ENCODE data around the gene EPHA7. TPM values are rescaled to one million over a fixed set of nuclear protein-coding genes. Genes with fewer than 3 reads are reported as not detected.

Gene EPHA7
- total and polyA plus RNA-seq, 2 donors (not counting 3 experiments of a cell fraction or from before 2014, with no cell fraction given) = not detected

- TF ChIP-seq CTCF (IDR thresholded peaks at IDR 0.05; ENCODE audit: extremely low read depth in 1 of 2, insufficient read depth in 1 of 2, low read depth in 1 of 2, low read length in 2 of 2) (no peak), JUN (IDR thresholded peaks at IDR 0.05; ENCODE audit: borderline replicate concordance, insufficient read depth, insufficient read length, low read depth) (no peak), FOS (IDR thresholded peaks at IDR 0.05; ENCODE audit: borderline replicate concordance, insufficient read depth, low read length) (no peak), GATA2 (IDR thresholded peaks at IDR 0.05; ENCODE audit: insufficient read depth, insufficient read length, low read depth, low read length) (no peak), POLR2AphosphoS5 (IDR thresholded peaks at IDR 0.05; ENCODE audit: insufficient read depth, low read depth, low read length) (no peak), EZH2 (IDR thresholded peaks at IDR 0.05; ENCODE audit: borderline replicate concordance, low read depth, low read length, severe bottlenecking) (no peak), POLR2A (IDR thresholded peaks at IDR 0.05; ENCODE audit: low read depth, low read length) (no peak), MAX (IDR thresholded peaks at IDR 0.05; ENCODE audit: insufficient read depth, insufficient read length) (no peak), MYC (IDR thresholded peaks at IDR 0.05; ENCODE audit: low read depth, low read length) (no peak)
- ChIA-PET CTCF (no interaction called here), POLR2A (no interaction called here)
- Histone ChIP-seq H3K79me2 (ENCODE audit: control insufficient read depth, insufficient read depth, low read length) (no peaks in the 10 kb centered on the region), H3K9me1 (replicated peaks; ENCODE audit: control insufficient read depth, extremely low read depth, insufficient read depth, low read length) (no peaks in the 10 kb centered on the region), H3K9me3 (replicated peaks; ENCODE audit: control insufficient read depth, insufficient read depth, low read length) (no peaks in the 10 kb centered on the region), H3K27me3 (ENCODE audit: control insufficient read depth in 2 of 2, insufficient read depth in 2 of 2, low read length in 2 of 2) (no peaks in the 10 kb centered on the region), H3K9ac (replicated peaks; ENCODE audit: extremely low read depth, insufficient read depth, low read length) (no peak overlapping the region), H3K4me2 (ENCODE audit: insufficient read depth, low read length) (no peak overlapping the region), H3K4me1 (ENCODE audit: control insufficient read depth, extremely low read depth, insufficient read depth, low read length) (no peaks in the 10 kb centered on the region), H3K36me3 (ENCODE audit: control insufficient read depth in 2 of 2, extremely low read depth in 1 of 2, insufficient read depth in 2 of 2, low read length in 2 of 2) (no peaks in the 10 kb centered on the region), H3K27ac (ENCODE audit: insufficient read depth, low read depth, low read length) (no peak overlapping the region), H3K4me3 (replicated peaks in 1 of 3; ENCODE audit: insufficient read depth in 1 of 3, low read depth in 1 of 3, low read length in 3 of 3) (no peak overlapping the region), H4K20me1 (replicated peaks; ENCODE audit: control insufficient read depth, extremely low read depth, insufficient read depth, low read length) (no peaks in the 10 kb centered on the region), H2AFZ (ENCODE audit: low read depth, low read length) (no peak overlapping the region)
- FAIRE-seq (no peak), DNase-seq (ENCODE audit: low read depth, low spot score) (no peak)
- dilution Hi-C loops (cut with MboI; ENCODE audit: extremely low pct_ligation_motif_present, low sequenced_read_pairs) (no loop called here), intact Hi-C loops (cut with micrococcal nuclease) (no loop called here)
- BruUV-seq (replicated peaks) = no TSS peak
These were observed 225.5 kb downstream of the EPHA7 start for GRCh38 chr6:93193868-93194267.

Data from endothelial cell of umbilical vein (primary cell).